ENCODE measurements around the gene TMPRSS4.

The TMPRSS4 gene

GRCh38 chr11:118091690-118092089, 14.8 kb downstream of the TMPRSS4 start:
- DNase-seq (no peak), ATAC-seq (replicated peaks) (no peak)
- Mint-ChIP-seq H3K9me3 (peaks cover 0 to 2% of the 10 kb centered on the region in 2 donors), H3K4me1 (ENCODE audit: low read depth in 2 of 2) (no peaks in the 10 kb centered on the region), H3K27me3 (peaks cover 21 to 48% of the 10 kb centered on the region in 2 donors), H3K36me3 (ENCODE audit: insufficient read depth) (no peaks in the 10 kb centered on the region), H3K27ac (no peak overlapping the region), H3K4me3 (no peak overlapping the region)

GRCh38 chr11:118092907-118093571, 16.2 kb downstream of the TMPRSS4 start:
- Mint-ChIP-seq H3K9me3 (peaks cover 0 to 2% of the 10 kb centered on the region in 2 donors), H3K36me3 (ENCODE audit: insufficient read depth) (no peaks in the 10 kb centered on the region), H3K4me1 (ENCODE audit: low read depth in 2 of 2) (no peaks in the 10 kb centered on the region), H3K27me3 (peaks cover 25 to 42% of the 10 kb centered on the region in 2 donors), H3K27ac (no peak overlapping the region), H3K4me3 (no peak overlapping the region)
- no peak for ATAC-seq (replicated peaks)
- DNase-seq: no peak

- Mint-ChIP-seq H3K4me1 (ENCODE audit: low read depth in 2 of 2) (peaks cover 0 to 4% of the 10 kb centered on the region in 2 donors), H3K9me3 (no peaks in the 10 kb centered on the region), H3K27ac (no peak overlapping the region), H3K36me3 (ENCODE audit: insufficient read depth) (no peaks in the 10 kb centered on the region), H3K4me3 (no peak overlapping the region), H3K27me3 (peaks cover 28 to 34% of the 10 kb centered on the region in 2 donors)
- DNase-seq (no peak), ATAC-seq (replicated peaks) (no peak)
Measured at GRCh38 chr11:118095493-118095892, 18.6 kb downstream of the TMPRSS4 start.

GRCh38 chr11:118095967-118096367, 19.1 kb downstream of the TMPRSS4 start:
- DNase-seq (no peak), ATAC-seq (replicated peaks) (no peak)
- no peaks in the 10 kb centered on the region for H3K9me3 Mint-ChIP-seq
- peaks cover 25 to 31% of the 10 kb centered on the region in 2 donors for H3K27me3 Mint-ChIP-seq
- no peaks in the 10 kb centered on the region for H3K36me3 Mint-ChIP-seq (ENCODE audit: insufficient read depth)
- H3K4me1 Mint-ChIP-seq (ENCODE audit: low read depth in 2 of 2): peaks cover 0 to 4% of the 10 kb centered on the region in 2 donors
- H3K4me3 Mint-ChIP-seq: no peak overlapping the region
- H3K27ac Mint-ChIP-seq: no peak overlapping the region

- Mint-ChIP-seq H3K27me3 (peaks cover 25 to 37% of the 10 kb centered on the region in 2 donors), H3K9me3 (no peaks in the 10 kb centered on the region), H3K4me3 (no peak overlapping the region), H3K36me3 (ENCODE audit: insufficient read depth) (no peaks in the 10 kb centered on the region), H3K4me1 (ENCODE audit: low read depth in 2 of 2) (peaks cover 4% of the 10 kb centered on the region in 2 donors), H3K27ac (peak overlapping the region in 1 of 2 donors; percentile 84)
- ATAC-seq (replicated peaks) (no peak), DNase-seq (no peak)
Measured at GRCh38 chr11:118098996-118099837, 22.3 kb downstream of the TMPRSS4 start.

GRCh38 chr11:118099838-118100556, 23.1 kb downstream of the TMPRSS4 start:
- peaks cover 4% of the 10 kb centered on the region in 2 donors for H3K4me1 Mint-ChIP-seq (ENCODE audit: low read depth in 2 of 2)
- no peaks in the 10 kb centered on the region for H3K36me3 Mint-ChIP-seq (ENCODE audit: insufficient read depth)
- no peaks in the 10 kb centered on the region for H3K9me3 Mint-ChIP-seq
- ATAC-seq (replicated peaks): no peak
- H3K27me3 Mint-ChIP-seq: peaks cover 25 to 39% of the 10 kb centered on the region in 2 donors
- no peak overlapping the region for H3K4me3 Mint-ChIP-seq
- no peak for DNase-seq
- no peak overlapping the region for H3K27ac Mint-ChIP-seq

GRCh38 chr11:118100691-118101232, 23.9 kb downstream of the TMPRSS4 start:
- Mint-ChIP-seq H3K27me3 (peaks cover 22 to 39% of the 10 kb centered on the region in 2 donors), H3K9me3 (no peaks in the 10 kb centered on the region), H3K27ac (no peak overlapping the region), H3K36me3 (ENCODE audit: insufficient read depth) (no peaks in the 10 kb centered on the region), H3K4me1 (ENCODE audit: low read depth in 2 of 2) (peaks cover 4% of the 10 kb centered on the region in 2 donors), H3K4me3 (no peak overlapping the region)
- ATAC-seq (replicated peaks) (no peak), DNase-seq (no peak)

GRCh38 chr11:118102721-118103261, 25.9 kb downstream of the TMPRSS4 start:
- no peak overlapping the region for H3K4me3 Mint-ChIP-seq
- no peaks in the 10 kb centered on the region for H3K9me3 Mint-ChIP-seq
- peaks cover 12 to 41% of the 10 kb centered on the region in 2 donors for H3K27me3 Mint-ChIP-seq
- no peak for ATAC-seq (replicated peaks)
- H3K4me1 Mint-ChIP-seq (ENCODE audit: low read depth in 2 of 2): peaks cover 4% of the 10 kb centered on the region in 2 donors
- no peak overlapping the region for H3K27ac Mint-ChIP-seq
- no peak for DNase-seq
- no peaks in the 10 kb centered on the region for H3K36me3 Mint-ChIP-seq (ENCODE audit: insufficient read depth)

- ATAC-seq (replicated peaks) (no peak), DNase-seq (no peak)
- Mint-ChIP-seq H3K27ac (no peak overlapping the region), H3K36me3 (ENCODE audit: insufficient read depth) (no peaks in the 10 kb centered on the region), H3K4me3 (no peak overlapping the region), H3K4me1 (ENCODE audit: low read depth in 2 of 2) (peaks cover 0 to 4% of the 10 kb centered on the region in 2 donors), H3K27me3 (peaks cover under 1 to 46% of the 10 kb centered on the region in 2 donors), H3K9me3 (no peaks in the 10 kb centered on the region)
Measured at GRCh38 chr11:118104491-118104890, 27.6 kb downstream of the TMPRSS4 start.

GRCh38 chr11:118105657-118106305, 28.9 kb downstream of the TMPRSS4 start:
- Mint-ChIP-seq H3K4me1 (ENCODE audit: low read depth in 2 of 2) (peaks cover under 1 to 4% of the 10 kb centered on the region in 2 donors), H3K27ac (peak overlapping the region in 1 of 2 donors; percentile 5), H3K36me3 (ENCODE audit: insufficient read depth) (no peaks in the 10 kb centered on the region), H3K27me3 (peaks cover 0 to 52% of the 10 kb centered on the region in 2 donors), H3K9me3 (no peaks in the 10 kb centered on the region), H3K4me3 (no peak overlapping the region)
- no peak for ATAC-seq (replicated peaks)
- DNase-seq: no peak

GRCh38 chr11:118106789-118107335, 30.0 kb downstream of the TMPRSS4 start:
- no peak overlapping the region for H3K27ac Mint-ChIP-seq
- no peaks in the 10 kb centered on the region for H3K36me3 Mint-ChIP-seq (ENCODE audit: insufficient read depth)
- H3K4me1 Mint-ChIP-seq (ENCODE audit: low read depth in 2 of 2): peaks cover 4 to 7% of the 10 kb centered on the region in 2 donors
- H3K4me3 Mint-ChIP-seq: no peak overlapping the region
- peaks cover 5 to 52% of the 10 kb centered on the region in 2 donors for H3K27me3 Mint-ChIP-seq
- ATAC-seq (replicated peaks): no peak
- DNase-seq: no peak
- no peaks in the 10 kb centered on the region for H3K9me3 Mint-ChIP-seq

- no peak for DNase-seq
- H3K4me1 Mint-ChIP-seq (ENCODE audit: low read depth in 2 of 2): peaks cover 0 to 7% of the 10 kb centered on the region in 2 donors
- H3K36me3 Mint-ChIP-seq (ENCODE audit: insufficient read depth): no peaks in the 10 kb centered on the region
- H3K27ac Mint-ChIP-seq: no peak overlapping the region
- no peak overlapping the region for H3K4me3 Mint-ChIP-seq
- H3K9me3 Mint-ChIP-seq: no peaks in the 10 kb centered on the region
- no peak for ATAC-seq (replicated peaks)
- peaks cover 9 to 51% of the 10 kb centered on the region in 2 donors for H3K27me3 Mint-ChIP-seq
Measured at GRCh38 chr11:118108513-118108912, 31.6 kb downstream of the TMPRSS4 start.
